NCI-H2081 treated with DMSO at 0.1 percent for 48 hours (cell line): Measurements from ENCODE around the gene FBXO31.

Source experiments
- DNase-seq: peaks from one replicate; lab custom pipeline; 2025; lab: John Stamatoyannopoulos, UW

FBXO31 gene

DNA sequence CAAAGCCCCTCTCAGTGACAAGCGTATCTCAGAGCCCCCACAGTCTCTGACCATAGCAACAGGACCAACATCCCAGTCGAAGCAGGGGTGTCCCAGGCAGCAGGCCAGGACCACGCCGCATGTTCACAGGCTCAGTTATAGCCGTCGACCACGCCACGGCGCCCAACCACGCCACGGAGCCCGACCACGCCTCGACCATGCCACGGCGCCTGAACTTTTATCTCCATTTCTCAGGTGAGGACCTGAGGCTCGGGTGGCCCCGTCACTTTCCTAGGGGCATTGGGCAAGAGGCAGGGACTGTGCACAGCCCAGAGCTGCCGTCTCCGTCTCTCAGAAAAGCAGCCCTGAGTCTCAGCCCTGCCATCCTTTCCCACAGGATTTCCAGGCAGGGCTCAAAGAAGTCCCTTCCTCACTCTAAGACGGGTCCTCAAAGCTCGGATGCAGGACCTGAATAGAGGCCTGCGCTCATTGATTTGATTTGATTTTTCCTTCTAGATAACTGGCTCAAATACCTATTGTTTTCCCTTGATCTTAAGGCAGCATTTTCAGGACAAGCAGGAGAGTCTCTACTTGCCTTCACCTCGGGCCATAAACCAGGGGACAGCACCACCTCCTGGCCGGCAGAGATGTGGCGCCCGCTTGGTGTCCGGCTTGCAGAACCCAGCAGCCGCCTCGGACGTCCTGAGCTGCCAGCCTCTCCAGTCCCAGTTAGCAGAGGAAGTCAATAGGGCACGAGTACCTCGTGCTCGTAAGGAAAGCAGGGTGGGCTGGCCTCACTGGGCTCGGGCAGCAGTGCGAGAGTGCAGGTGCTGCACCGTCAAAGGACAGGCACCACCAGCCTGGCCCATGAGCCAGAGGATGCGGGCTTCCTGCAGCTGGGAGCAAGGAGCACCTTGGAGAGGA is 105.1 kb downstream of the FBXO31 start:
- no peak for DNase-seq
